K562 (cell line): ENCODE data around the gene PPM1N. TPM values are rescaled to one million over a fixed set of nuclear protein-coding genes. Genes with fewer than 3 reads are reported as not detected.

Experiments
- HMG20A ChIP-seq: fragments of 450-650 bp; formaldehyde crosslinking; conservative IDR thresholded peaks from 2 replicates; pipeline ENCODE4 v1.4.0; 2020; ENCODE audit warnings: mild to moderate bottlenecking, mixed read lengths
- HNRNPH1 ChIP-seq: fragments of 200-400 bp; formaldehyde crosslinking; optimal IDR thresholded peaks from 2 replicates; pipeline ENCODE3; 2017; ENCODE audit warnings: low read depth, mild to moderate bottlenecking, low read length, moderate library complexity
- ILF3 ChIP-seq: fragments of 450-650 bp; IDR thresholded peaks from 2 replicates; pipeline ENCODE4 v1.6.1; 2018; ENCODE audit warnings: antibody characterized with exemption, mild to moderate bottlenecking, moderate library complexity, borderline replicate concordance
- KDM4B ChIP-seq, 2 experiments: fragments of 450-650 bp in 1 of 2; sonication (generic) in 1 of 2; IDR thresholded peaks; 2 replicates each; pipeline ENCODE4 v1.6.1; 2016 to 2017; ENCODE audit warnings: borderline replicate concordance in 2 of 2, antibody characterized with exemption in 1 of 2, low read depth in 1 of 2, mild to moderate bottlenecking in 1 of 2
- L3MBTL2 ChIP-seq: fragments of 450-650 bp; IDR thresholded peaks from 2 replicates; pipeline ENCODE4 v1.6.1; 2016; ENCODE audit warnings: mild to moderate bottlenecking, moderate library complexity
- MAFK ChIP-seq: IDR thresholded peaks from 2 replicates; pipeline ENCODE4 v1.6.1; 2011; ENCODE audit warnings: low read length, improper control_type of control experiment
- TARDBP ChIP-seq: fragments of 450-650 bp; IDR thresholded peaks from 2 replicates; pipeline ENCODE4 v1.6.1; 2016
- TCF7 ChIP-seq: sonication (generic); IDR thresholded peaks from 2 replicates; pipeline ENCODE4 v1.6.1; 2016; ENCODE audit warnings: antibody characterized with exemption, borderline replicate concordance
- XRCC3 ChIP-seq: fragments of 450-650 bp; IDR thresholded peaks from 2 replicates; pipeline ENCODE4 v1.6.1; 2017; ENCODE audit warnings: mild to moderate bottlenecking, moderate library complexity
- ZKSCAN1 ChIP-seq: fragments of 150-350 bp; IDR thresholded peaks from 2 replicates; pipeline ENCODE4 v1.6.1; 2016; ENCODE audit warnings: low read depth, low read length
- ZNF311 ChIP-seq: fragments of 250-450 bp; sonication (Bioruptor Pico); IDR thresholded peaks from 2 replicates; pipeline ENCODE4 v1.4.0; 2020; ENCODE audit warnings: mild to moderate bottlenecking, moderate library complexity
- ZNF589 ChIP-seq: fragments of 200-800 bp; sonication (Bioruptor generic); IDR thresholded peaks from 2 replicates; pipeline ENCODE4 v1.6.1; 2016; ENCODE audit warnings: low read depth, missing genetic modification characterization, missing compliant biosample characterization
- ZNF717 ChIP-seq: fragments of 250-450 bp; sonication (Bioruptor Pico); IDR thresholded peaks from 2 replicates; pipeline ENCODE4 v1.5.0; 2021
- ZNF780A ChIP-seq: fragments of 250-450 bp; sonication (Bioruptor Pico); IDR thresholded peaks from 2 replicates; pipeline ENCODE4 v1.5.0; 2021; ENCODE audit warnings: mild to moderate bottlenecking
- polyA plus RNA-seq, 8 experiments: library from polyadenylated mRNA; depleted of rRNA in 4 of 8; stranded (reverse) in 5 of 8; unstranded in 3 of 8; fragments of >200 nt; fragmentation: Nextera tagmentation in 2 of 8; fragmentation: Illumina TruSeq in 1 of 8; extraction: Ambion mirVana in 2 of 8; extraction: Trizol in 1 of 8; gene quantifications; 2 replicates each; pipeline versions ENCODE4 v1.2.1 to v1.2.3, GENCODE V29; 2011 to 2014; ENCODE audit warnings: inconsistent platforms in 1 of 8, missing spikeins in 1 of 8
- total RNA-seq, 7 experiments: library from RNA; depleted of rRNA in 6 of 7; stranded (reverse); fragments of >200 nt in 6 of 7; fragmentation: Illumina TruSeq in 2 of 7; extraction: Trizol in 2 of 7; gene quantifications; 2 replicates each; pipeline versions ENCODE4 v1.2.1 to v1.2.3, GENCODE V29; 2011 to 2021; ENCODE audit warnings: low replicate concordance in 1 of 7
- TF ChIP-seq, protein P1 (sequence below): fragments of 250-450 bp; sonication (Bioruptor Pico); IDR thresholded peaks from 2 replicates; pipeline ENCODE4 v1.5.0; 2021; ENCODE audit warnings: mild to moderate bottlenecking, borderline replicate concordance
- TF ChIP-seq, protein P2 (sequence below): fragments of 250-450 bp; sonication (Bioruptor Pico); IDR thresholded peaks from 2 replicates; pipeline ENCODE4 v1.4.0; 2020
- TF ChIP-seq, protein P3 (sequence below): IDR thresholded peaks from 3 replicates; pipeline ENCODE4 v1.6.1; 2011; ENCODE audit warnings: borderline replicate concordance, mild to moderate bottlenecking, moderate library complexity; ENCODE audit not compliant: insufficient read length; ENCODE audit errors: extremely low read depth

The PPM1N gene
- total and polyA plus RNA-seq, 9 of the 15 experiments (the other 6 are each of a cell fraction or from before 2014, with no cell fraction given): 4.5 to 15.6 (median 8.7) TPM

DNA sequence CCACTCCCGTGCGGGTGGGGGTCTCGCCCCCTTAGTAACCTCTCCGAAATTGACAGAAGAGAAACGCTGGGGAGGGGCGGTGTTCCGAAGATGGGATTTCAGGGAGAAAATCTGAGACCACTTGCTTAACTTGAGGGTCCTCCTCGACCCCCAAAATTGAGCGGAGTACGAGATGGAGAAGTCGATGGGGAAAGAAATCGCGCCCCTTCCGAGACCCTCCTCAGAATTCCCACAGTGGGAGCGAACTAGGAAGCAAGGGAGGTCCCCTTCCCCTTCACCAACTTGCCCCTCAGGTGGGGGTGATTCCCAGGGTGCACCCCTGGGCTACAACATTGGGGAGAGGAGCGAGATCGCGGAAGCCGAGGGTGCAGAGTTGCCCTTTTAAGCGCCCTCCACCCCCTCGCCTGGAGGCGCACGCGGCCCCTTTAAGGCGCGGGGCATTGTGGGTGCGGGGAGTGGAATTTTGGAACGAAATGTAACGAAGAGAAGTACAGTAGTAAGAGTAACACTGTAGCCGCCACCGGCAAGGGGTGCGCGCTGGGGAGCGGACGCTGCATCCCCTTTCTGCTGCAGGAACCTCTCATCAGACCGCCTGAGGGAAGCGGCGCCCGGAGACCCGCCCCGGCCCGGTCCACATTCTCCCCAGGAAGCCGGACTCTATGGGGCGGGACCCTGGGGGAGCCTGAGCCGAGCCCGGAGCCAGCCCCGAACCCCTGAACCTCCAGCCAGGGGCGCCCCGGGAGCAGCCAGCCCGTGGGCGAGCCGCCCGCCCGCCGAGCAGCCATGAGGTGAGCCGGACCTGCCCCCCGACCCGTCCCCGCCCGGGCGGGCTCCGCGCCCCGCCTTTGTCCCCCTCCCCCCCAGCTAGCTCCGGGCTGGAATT is 9.0 kb downstream of the PPM1N start, which contains the start of gene VASP (continued):
- TF ChIP-seq, protein P1, sequence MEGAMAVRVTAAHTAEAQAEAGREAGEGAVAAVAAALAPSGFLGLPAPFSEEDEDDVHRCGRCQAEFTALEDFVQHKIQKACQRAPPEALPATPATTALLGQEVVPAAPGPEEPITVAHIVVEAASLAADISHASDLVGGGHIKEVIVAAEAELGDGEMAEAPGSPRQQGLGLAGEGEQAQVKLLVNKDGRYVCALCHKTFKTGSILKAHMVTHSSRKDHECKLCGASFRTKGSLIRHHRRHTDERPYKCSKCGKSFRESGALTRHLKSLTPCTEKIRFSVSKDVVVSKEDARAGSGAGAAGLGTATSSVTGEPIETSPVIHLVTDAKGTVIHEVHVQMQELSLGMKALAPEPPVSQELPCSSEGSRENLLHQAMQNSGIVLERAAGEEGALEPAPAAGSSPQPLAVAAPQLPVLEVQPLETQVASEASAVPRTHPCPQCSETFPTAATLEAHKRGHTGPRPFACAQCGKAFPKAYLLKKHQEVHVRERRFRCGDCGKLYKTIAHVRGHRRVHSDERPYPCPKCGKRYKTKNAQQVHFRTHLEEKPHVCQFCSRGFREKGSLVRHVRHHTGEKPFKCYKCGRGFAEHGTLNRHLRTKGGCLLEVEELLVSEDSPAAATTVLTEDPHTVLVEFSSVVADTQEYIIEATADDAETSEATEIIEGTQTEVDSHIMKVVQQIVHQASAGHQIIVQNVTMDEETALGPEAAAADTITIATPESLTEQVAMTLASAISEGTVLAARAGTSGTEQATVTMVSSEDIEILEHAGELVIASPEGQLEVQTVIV: 0 out of 2 replicates have a peak, but pooled peaks have one; percentile 34
- no peak for TF ChIP-seq ZNF780A (CRISPR knock-in tag)
- TF ChIP-seq, protein P2, sequence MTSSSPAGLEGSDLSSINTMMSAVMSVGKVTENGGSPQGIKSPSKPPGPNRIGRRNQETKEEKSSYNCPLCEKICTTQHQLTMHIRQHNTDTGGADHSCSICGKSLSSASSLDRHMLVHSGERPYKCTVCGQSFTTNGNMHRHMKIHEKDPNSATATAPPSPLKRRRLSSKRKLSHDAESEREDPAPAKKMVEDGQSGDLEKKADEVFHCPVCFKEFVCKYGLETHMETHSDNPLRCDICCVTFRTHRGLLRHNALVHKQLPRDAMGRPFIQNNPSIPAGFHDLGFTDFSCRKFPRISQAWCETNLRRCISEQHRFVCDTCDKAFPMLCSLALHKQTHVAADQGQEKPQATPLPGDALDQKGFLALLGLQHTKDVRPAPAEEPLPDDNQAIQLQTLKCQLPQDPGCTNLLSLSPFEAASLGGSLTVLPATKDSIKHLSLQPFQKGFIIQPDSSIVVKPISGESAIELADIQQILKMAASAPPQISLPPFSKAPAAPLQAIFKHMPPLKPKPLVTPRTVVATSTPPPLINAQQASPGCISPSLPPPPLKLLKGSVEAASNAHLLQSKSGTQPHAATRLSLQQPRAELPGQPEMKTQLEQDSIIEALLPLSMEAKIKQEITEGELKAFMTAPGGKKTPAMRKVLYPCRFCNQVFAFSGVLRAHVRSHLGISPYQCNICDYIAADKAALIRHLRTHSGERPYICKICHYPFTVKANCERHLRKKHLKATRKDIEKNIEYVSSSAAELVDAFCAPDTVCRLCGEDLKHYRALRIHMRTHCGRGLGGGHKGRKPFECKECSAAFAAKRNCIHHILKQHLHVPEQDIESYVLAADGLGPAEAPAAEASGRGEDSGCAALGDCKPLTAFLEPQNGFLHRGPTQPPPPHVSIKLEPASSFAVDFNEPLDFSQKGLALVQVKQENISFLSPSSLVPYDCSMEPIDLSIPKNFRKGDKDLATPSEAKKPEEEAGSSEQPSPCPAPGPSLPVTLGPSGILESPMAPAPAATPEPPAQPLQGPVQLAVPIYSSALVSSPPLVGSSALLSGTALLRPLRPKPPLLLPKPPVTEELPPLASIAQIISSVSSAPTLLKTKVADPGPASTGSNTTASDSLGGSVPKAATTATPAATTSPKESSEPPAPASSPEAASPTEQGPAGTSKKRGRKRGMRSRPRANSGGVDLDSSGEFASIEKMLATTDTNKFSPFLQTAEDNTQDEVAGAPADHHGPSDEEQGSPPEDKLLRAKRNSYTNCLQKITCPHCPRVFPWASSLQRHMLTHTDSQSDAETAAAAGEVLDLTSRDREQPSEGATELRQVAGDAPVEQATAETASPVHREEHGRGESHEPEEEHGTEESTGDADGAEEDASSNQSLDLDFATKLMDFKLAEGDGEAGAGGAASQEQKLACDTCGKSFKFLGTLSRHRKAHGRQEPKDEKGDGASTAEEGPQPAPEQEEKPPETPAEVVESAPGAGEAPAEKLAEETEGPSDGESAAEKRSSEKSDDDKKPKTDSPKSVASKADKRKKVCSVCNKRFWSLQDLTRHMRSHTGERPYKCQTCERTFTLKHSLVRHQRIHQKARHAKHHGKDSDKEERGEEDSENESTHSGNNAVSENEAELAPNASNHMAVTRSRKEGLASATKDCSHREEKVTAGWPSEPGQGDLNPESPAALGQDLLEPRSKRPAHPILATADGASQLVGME: no peak
- TF ChIP-seq HMG20A (CRISPR knock-in tag): no peak
- TF ChIP-seq MAFK: no peak
- no peak for TF ChIP-seq ZNF717 (CRISPR knock-in tag)
- TF ChIP-seq TARDBP: no peak
- TF ChIP-seq KDM4B (IDR thresholded peaks at IDR 0.05; ENCODE audit: borderline replicate concordance in 2 of 2, low read depth in 1 of 2): peak in 1 of 2 experiments; percentile 67; a peak in 1 of 4 replicates
- TF ChIP-seq HNRNPH1: no peak
- TF ChIP-seq ZNF589 (CRISPR knock-in tag): peak; percentile 45; the same call in 1 of the 2 replicates
- no peak; the same call in 1 of the 2 replicates for TF ChIP-seq ILF3
- TF ChIP-seq ZKSCAN1: no peak; the same call in 1 of the 2 replicates
- TF ChIP-seq, protein P3, sequence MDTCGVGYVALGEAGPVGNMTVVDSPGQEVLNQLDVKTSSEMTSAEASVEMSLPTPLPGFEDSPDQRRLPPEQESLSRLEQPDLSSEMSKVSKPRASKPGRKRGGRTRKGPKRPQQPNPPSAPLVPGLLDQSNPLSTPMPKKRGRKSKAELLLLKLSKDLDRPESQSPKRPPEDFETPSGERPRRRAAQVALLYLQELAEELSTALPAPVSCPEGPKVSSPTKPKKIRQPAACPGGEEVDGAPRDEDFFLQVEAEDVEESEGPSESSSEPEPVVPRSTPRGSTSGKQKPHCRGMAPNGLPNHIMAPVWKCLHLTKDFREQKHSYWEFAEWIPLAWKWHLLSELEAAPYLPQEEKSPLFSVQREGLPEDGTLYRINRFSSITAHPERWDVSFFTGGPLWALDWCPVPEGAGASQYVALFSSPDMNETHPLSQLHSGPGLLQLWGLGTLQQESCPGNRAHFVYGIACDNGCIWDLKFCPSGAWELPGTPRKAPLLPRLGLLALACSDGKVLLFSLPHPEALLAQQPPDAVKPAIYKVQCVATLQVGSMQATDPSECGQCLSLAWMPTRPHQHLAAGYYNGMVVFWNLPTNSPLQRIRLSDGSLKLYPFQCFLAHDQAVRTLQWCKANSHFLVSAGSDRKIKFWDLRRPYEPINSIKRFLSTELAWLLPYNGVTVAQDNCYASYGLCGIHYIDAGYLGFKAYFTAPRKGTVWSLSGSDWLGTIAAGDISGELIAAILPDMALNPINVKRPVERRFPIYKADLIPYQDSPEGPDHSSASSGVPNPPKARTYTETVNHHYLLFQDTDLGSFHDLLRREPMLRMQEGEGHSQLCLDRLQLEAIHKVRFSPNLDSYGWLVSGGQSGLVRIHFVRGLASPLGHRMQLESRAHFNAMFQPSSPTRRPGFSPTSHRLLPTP: no peak
- peak; percentile 74 for TF ChIP-seq L3MBTL2
- no peak for TF ChIP-seq ZNF311 (CRISPR knock-in tag)
- TF ChIP-seq TCF7: no peak
- no peak for TF ChIP-seq XRCC3
